Stomach smooth muscle (tissue), 2 donors: ENCODE results near the gene ANXA11.
A peak's percentile ranks its signal among the peaks of the same experiment; 100 is the strongest.

Experiments
- H3K27ac ChIP-seq: one replicate; pipeline ENCODE4 v1.7.0; 2013; ENCODE audit warnings: mild to moderate bottlenecking, low read length, inconsistent platforms
- H3K27me3 ChIP-seq, 2 donors: one replicate each; pipeline ENCODE4 v1.7.0; 2013; ENCODE audit warnings: low read length in 2 of 2; ENCODE audit not compliant: insufficient read depth in 2 of 2, control insufficient read depth in 1 of 2
- H3K36me3 ChIP-seq, 2 donors: one replicate each; pipeline ENCODE4 v1.7.0; 2013; ENCODE audit warnings: low read length in 2 of 2; ENCODE audit not compliant: control insufficient read depth in 2 of 2, insufficient read depth in 2 of 2
- H3K4me1 ChIP-seq: one replicate; pipeline ENCODE4 v1.7.0; 2013; ENCODE audit warnings: low read length; ENCODE audit not compliant: control insufficient read depth, insufficient read depth
- H3K4me3 ChIP-seq, 2 donors: one replicate each; pipeline ENCODE4 v1.7.0; 2013; ENCODE audit warnings: low read length in 2 of 2
- H3K9ac ChIP-seq, 2 donors: one replicate each; pipeline ENCODE4 v1.7.0; 2013; ENCODE audit warnings: low read length in 2 of 2, mild to moderate bottlenecking in 1 of 2
- H3K9me3 ChIP-seq, 2 donors: one replicate each; pipeline ENCODE4 v1.7.0; 2013; ENCODE audit warnings: low read length in 2 of 2; ENCODE audit not compliant: control insufficient read depth in 2 of 2
- donor health status: healthy.
- donor health status: Pancreatic carcinoma.

Gene ANXA11

DNA sequence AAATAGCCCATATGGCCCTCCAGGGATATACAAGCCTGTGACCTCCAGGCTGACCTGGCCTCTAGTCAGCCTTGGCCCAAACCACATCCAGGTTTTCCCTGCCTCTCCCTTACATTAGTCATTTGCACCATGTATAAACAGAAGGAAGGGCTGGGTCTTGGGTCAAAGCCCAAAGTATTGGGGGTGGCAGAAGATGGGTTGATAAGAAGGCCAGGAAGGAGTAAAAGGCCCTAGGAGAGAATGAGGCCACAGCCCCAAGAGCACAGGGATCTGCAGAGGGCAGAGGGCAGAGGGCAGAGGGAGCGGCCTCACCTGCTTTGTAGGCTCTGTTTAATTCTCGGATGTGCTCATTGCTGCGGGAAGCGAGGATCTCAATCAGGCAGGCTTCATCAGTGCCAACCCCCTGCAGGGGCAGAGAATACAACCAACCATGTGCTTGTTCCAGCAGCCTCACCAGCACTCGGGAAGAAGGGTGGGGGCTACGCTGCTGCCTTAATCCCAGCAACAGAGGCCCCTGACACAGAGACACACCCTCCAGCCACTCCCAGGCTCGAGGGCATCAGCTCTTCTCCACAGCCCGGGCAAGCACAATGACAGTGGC is 41.5 kb downstream of the ANXA11 start:
- Histone ChIP-seq H3K4me1 (peaks cover 55% of the 10 kb centered on the region), H3K36me3 (peaks cover 26 to 55% of the 10 kb centered on the region in 2 donors)

DNA sequence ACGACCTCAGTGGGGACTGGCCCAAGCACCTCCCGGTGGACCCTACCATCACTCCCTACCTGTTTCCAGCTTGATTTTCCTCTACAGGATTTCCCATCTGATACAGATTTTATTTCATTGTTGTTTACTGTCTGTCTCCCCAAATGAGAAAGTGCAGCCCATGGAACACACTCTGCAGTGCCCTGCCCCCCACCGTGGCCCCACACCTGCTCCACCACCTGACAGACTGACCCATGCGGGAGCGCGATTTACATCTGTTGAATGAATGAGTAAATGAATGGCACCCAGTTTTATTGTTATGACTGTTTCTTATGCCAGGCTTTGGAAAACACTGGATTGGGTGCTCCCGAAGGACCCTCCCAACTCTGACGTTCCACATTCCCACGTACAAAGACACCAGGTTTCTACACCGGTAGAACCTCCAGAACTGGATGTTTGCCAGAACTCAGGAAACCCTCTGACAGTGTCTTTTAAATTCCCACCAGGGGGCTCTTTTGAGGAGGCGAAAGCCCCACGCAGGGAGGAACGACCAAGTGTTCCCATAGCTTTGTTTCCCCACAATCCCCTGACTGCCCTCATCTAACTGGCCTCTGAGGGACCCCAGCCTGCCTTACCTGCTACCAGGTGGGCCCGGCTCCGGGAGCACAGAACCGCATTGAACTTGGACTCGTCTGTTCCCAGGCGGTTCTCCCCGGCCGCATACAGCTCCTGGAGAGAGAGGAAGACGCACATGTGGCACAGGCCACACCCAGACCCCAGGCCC is 43.8 kb downstream of the ANXA11 start:
- Histone ChIP-seq H3K27me3 (no peaks in the 10 kb centered on the region), H3K4me1 (peaks cover 50% of the 10 kb centered on the region), H3K27ac (no peak overlapping the region), H3K9me3 (no peaks in the 10 kb centered on the region), H3K36me3 (peaks cover 40 to 64% of the 10 kb centered on the region in 2 donors), H3K4me3 (no peak overlapping the region), H3K9ac (no peak overlapping the region)

More for the DNA sequence above, 41.5 kb downstream of the ANXA11 start:
- Histone ChIP-seq H3K4me3 (no peak overlapping the region), H3K27ac (peak overlapping the region; percentile 11), H3K9ac (no peak overlapping the region), H3K27me3 (no peaks in the 10 kb centered on the region), H3K9me3 (no peaks in the 10 kb centered on the region)

DNA sequence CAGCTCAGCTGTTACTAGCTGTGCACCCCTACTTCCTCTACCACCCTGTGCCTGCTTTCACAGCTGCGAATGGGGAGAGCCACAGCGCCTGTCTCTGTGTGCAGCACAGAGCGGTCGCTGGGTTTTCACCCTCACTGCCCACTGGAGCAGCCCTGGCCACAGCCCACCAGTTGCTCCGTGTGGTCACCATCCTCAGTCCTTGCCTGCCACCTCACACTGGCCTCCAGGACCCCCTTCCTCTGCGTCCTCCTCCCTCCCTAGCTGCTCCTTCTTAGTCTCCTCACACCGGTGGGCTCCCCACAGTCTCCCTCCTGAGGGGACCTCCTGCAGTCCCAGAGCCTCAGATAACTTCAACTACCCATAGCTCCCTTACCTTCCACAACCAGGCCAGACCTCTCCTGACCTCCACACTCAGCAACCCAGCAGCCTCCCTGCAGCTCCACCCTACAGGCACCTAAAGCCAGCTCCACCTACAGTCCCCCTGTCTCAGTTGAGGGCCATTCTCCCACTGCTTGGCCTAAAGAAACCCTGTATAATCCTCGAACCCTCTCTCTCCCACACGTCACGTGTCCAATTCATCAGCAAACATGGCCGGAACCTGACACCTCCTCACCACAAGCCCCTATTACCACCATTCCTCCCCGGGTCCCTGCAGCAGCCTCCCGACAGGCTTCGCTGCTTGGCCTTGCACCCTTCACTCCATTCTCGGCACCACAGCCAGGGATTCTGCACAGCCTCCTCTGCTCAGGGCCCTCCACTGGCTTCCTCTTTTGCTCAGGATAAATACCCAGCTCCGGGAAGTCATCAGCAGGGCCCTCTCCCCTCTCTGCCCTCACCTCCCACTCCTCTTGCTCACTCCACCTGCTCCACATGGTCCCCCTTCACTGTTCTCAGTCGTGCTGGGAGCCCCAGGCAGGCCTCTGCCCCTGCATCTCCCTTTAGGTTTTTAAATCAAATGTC is 44.7 kb downstream of the ANXA11 start:
- Histone ChIP-seq H3K9me3 (no peaks in the 10 kb centered on the region), H3K27me3 (no peaks in the 10 kb centered on the region), H3K27ac (peak overlapping the region; percentile 6), H3K9ac (no peak overlapping the region), H3K36me3 (peaks cover 40 to 67% of the 10 kb centered on the region in 2 donors), H3K4me1 (peaks cover 50% of the 10 kb centered on the region), H3K4me3 (no peak overlapping the region)

DNA sequence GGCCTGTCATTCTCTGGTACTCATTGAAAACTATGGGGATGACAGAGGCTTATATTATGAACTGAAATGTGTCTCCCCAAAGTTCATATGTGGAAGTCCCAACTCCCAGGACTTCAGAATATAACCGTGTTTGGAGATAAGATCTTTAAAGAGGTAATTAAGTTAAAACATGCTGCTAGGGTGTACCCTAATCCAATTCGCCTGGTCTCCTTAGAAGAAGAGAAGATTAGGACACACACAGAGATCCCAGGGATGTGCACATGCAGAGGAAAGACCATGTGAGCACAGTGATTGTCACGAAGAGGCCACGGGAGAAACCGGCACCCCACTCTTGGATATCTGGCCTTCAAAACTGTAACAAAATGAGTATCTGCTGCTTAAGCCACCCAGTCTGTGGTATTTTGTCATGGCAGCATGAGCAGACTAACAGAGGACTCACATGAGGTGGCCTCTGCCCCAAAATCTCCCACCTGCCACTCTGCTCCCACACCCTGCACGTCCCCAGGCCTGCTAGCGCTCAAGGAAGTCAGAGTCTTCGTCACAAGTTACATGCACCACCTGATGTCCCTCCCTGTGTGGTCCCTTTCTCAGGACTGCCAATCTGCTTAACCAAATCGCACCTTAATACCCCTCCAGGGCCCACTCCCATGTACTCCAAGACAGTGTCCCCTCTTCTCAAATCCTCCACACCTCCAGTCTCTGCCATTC is 46.0 kb downstream of the ANXA11 start:
- Histone ChIP-seq H3K4me1 (peaks cover 53% of the 10 kb centered on the region), H3K27me3 (no peaks in the 10 kb centered on the region), H3K36me3 (peaks cover 47 to 67% of the 10 kb centered on the region in 2 donors), H3K9me3 (no peaks in the 10 kb centered on the region), H3K9ac (no peak overlapping the region), H3K4me3 (peak overlapping the region in 1 of 2 donors; percentile 54), H3K27ac (peak overlapping the region; percentile 55)

DNA sequence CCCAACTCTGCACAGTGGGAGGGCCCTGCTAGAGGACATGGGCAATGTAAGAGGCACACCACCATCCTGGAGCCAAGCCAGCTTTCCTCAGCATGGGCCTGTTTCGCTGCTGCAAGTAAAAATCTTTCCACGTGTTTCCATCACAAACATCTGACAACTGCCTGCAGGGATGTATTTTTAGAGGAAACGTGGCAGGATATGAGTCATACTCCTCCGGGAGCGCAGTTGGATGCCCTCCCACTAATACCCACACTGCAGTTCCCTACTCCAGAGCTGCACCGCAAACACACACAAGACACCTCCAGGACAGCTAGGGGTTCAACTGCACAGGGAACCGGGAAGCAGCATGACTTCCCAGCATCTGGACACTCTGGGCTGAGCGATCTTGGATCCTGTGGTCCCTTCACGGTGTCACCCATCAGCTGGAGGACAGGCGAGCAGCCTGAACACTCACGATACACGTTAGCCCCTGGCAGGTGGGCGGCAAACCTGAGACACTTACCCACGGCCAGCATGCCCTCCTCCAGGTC is 46.7 kb downstream of the ANXA11 start:
- peak overlapping the region; percentile 73 for H3K27ac ChIP-seq
- no peaks in the 10 kb centered on the region for H3K9me3 ChIP-seq
- peak overlapping the region in 1 of 2 donors; percentile 54 for H3K4me3 ChIP-seq
- H3K4me1 ChIP-seq: peaks cover 46% of the 10 kb centered on the region
- H3K36me3 ChIP-seq: peaks cover 49 to 64% of the 10 kb centered on the region in 2 donors
- H3K27me3 ChIP-seq: no peaks in the 10 kb centered on the region
- peak overlapping the region in 1 of 2 donors; percentile 42 for H3K9ac ChIP-seq

DNA sequence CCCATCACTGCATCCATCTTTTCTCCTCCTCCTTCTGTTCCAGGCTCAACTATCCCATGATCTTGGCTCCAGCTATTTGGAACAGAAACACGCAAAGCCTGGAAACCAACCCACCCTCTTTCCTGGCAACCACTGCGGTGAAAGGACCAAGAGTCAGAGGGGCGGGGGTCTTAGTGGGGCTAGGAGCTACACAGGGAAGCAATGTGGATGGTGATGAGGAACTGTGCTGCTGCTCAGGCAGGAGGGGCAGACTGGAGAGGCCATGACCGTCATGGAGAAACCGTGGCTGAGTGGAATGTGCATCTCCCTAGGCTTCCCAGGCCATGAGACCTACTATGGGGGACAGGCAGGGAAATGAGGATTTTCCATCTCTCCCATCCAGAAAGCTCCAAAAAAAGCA is 47.2 kb downstream of the ANXA11 start:
- no peaks in the 10 kb centered on the region for H3K27me3 ChIP-seq
- H3K9ac ChIP-seq: no peak overlapping the region
- peaks cover 51 to 66% of the 10 kb centered on the region in 2 donors for H3K36me3 ChIP-seq
- no peak overlapping the region for H3K4me3 ChIP-seq
- H3K9me3 ChIP-seq: no peaks in the 10 kb centered on the region
- H3K4me1 ChIP-seq: peaks cover 41% of the 10 kb centered on the region
- H3K27ac ChIP-seq: peak overlapping the region; percentile 73

DNA sequence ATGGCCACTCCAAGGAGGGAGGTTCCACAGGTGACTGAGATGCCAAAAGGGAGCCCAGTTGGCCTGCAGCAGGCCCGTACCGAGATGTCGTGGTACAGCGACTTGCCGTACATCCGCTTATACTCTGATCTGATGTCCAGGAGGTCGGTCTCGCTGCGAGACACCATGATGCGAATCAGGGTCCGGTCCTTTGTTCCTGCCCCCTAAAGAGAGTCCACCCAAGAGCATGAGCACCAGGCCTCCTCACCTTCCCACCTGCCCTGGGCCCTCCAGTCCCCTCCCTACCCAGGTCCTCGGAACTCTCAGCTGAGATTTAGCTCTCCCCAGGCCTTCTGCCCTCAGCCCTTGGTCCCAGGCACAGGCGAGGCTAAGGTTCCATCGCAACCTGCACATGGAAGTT is 47.8 kb downstream of the ANXA11 start:
- Histone ChIP-seq H3K9ac (no peak overlapping the region), H3K27me3 (no peaks in the 10 kb centered on the region), H3K4me3 (no peak overlapping the region), H3K4me1 (peaks cover 41% of the 10 kb centered on the region), H3K9me3 (no peaks in the 10 kb centered on the region), H3K36me3 (peaks cover 47 to 62% of the 10 kb centered on the region in 2 donors), H3K27ac (peak overlapping the region; percentile 73)

DNA sequence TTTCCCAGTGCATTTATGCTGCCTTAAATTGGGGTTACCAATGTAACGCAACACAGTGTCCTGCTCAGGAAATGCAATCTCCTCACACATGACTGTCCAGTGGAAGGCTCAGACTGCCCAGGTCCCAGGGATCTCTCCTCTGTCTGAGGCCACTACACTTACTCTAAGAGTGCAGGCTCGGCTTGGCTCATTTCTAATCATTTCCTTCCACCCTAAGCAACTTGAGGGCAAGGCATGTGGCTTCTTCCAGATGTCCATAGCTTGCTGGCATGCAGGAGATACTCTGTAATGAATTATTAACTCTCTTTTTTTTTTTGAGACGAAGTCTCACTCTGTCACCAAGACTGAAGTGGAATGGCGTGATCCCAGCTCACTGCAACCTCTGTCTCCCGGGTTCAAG is 49.1 kb downstream of the ANXA11 start:
- no peaks in the 10 kb centered on the region for H3K27me3 ChIP-seq
- H3K4me1 ChIP-seq: peaks cover 41% of the 10 kb centered on the region
- H3K36me3 ChIP-seq: peaks cover 38 to 58% of the 10 kb centered on the region in 2 donors
- no peak overlapping the region for H3K9ac ChIP-seq
- no peak overlapping the region for H3K4me3 ChIP-seq
- peak overlapping the region; percentile 31 for H3K27ac ChIP-seq
- H3K9me3 ChIP-seq: no peaks in the 10 kb centered on the region

DNA sequence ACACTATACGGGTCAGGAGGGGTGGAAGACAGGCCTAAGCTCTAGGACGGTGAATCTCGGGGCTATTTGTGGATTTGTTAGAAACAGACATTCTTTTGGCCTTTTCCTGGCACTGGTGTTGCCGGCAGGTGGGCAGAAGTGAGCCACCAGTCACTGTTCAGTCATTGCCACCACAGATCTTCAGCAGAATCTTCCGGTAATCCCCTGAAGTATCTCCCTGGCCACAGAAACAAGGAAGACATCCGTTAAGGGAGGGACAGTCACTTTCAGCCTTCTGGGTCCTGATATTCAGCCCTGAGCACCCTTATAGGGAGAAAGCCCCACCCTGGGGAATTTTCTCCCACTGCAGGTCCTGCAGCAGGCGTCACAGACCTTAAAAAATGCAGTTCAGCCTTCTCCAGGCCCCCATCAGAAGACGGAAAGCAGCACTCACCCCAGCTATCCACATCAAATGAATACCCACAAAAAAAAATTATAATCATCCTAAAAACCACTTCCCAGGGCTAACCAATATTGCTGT is 49.6 kb downstream of the ANXA11 start:
- no peaks in the 10 kb centered on the region for H3K9me3 ChIP-seq
- H3K4me1 ChIP-seq: peaks cover 41% of the 10 kb centered on the region
- H3K27ac ChIP-seq: peak overlapping the region; percentile 31
- peaks cover 38 to 58% of the 10 kb centered on the region in 2 donors for H3K36me3 ChIP-seq
- H3K4me3 ChIP-seq: no peak overlapping the region
- H3K9ac ChIP-seq: peak overlapping the region in 1 of 2 donors; percentile 29
- no peaks in the 10 kb centered on the region for H3K27me3 ChIP-seq
